Upper lobe of left lung (tissue), 6 donors: ENCODE measurements around the gene SRI. TPM values are rescaled to one million over a fixed set of nuclear protein-coding genes. Genes with fewer than 3 reads are reported as not detected.
"Not testable (repeated sequence)": the region's sequence is repeated elsewhere in the genome, so short reads cannot be mapped to it uniquely, and the experiment has no call there.

ENCODE experiments used
- ATAC-seq, 2 donors: fragments of 200-7000 bp; cut with Tn5 transposase; one replicate each; pipeline ENCODE4 v1.9.1; 2022; ENCODE audit warnings: mild to moderate bottlenecking in 2 of 2, moderate library complexity in 2 of 2; ENCODE audit not compliant: low FRiP score in 2 of 2
- DNase-seq, 2 donors: peaks; one replicate each; pipeline ENCODE4 v3.0.0-alpha.2; 2019 to 2020
- H3K27ac ChIP-seq, 4 donors: fragments of 200-600 bp; sonication (generic); one replicate each; pipeline ENCODE4 v1.5.1; 2016 to 2019
- H3K27me3 ChIP-seq, 4 donors: fragments of 200-600 bp; sonication (generic); one replicate each; pipeline ENCODE4 v1.5.1; 2017 to 2019
- H3K36me3 ChIP-seq, 4 donors: fragments of 200-600 bp; sonication (generic); one replicate each; pipeline ENCODE4 v1.5.1; 2016 to 2019
- H3K4me1 ChIP-seq, 4 donors: fragments of 200-600 bp; sonication (generic); one replicate each; pipeline ENCODE4 v1.5.1; 2018 to 2019
- H3K4me3 ChIP-seq, 4 donors: fragments of 200-600 bp; sonication (generic); one replicate each; pipeline ENCODE4 v1.5.1; 2017 to 2019; ENCODE audit warnings: mild to moderate bottlenecking in 2 of 4, moderate library complexity in 1 of 4
- H3K9me3 ChIP-seq, 4 donors: fragments of 200-600 bp; sonication (generic); one replicate each; pipeline ENCODE4 v1.5.1; 2018 to 2019
- EP300 ChIP-seq, 4 donors: sonication (generic); formaldehyde crosslinking; IDR thresholded peaks; one replicate each; pipeline ENCODE4 v1.5.1; 2017; ENCODE audit warnings: antibody characterized with exemption in 4 of 4, control low read depth in 2 of 4
- POLR2A ChIP-seq, 4 donors: fragments of 450-650 bp; IDR thresholded peaks; one replicate each; pipeline ENCODE4 v1.5.1; 2016 to 2017; ENCODE audit warnings: antibody characterized with exemption in 4 of 4, mild to moderate bottlenecking in 2 of 4
- POLR2AphosphoS5 ChIP-seq, 2 donors: sonication (generic); formaldehyde crosslinking; IDR thresholded peaks; one replicate each; pipeline ENCODE4 v1.5.1; 2017; ENCODE audit warnings: antibody characterized with exemption in 2 of 2
- WGBS, 2 donors: methylation state at CpG; one replicate each; pipeline ENCODE4 v1.1.5; 2017 to 2018; 5-methylcytosine and 5-hydroxymethylcytosine counted together
- total RNA-seq, 6 donors: library from RNA; depleted of rRNA in 4 of 6; stranded (reverse); fragments of >200 nt in 4 of 6; gene quantifications; one replicate each; pipeline versions ENCODE4 v1.1.0 to v1.2.1, GENCODE V29; 2016 to 2021
- TF ChIP-seq, protein P1 (sequence below), 6 experiments: fragments of 450-650 bp in 4 of 6; fragments of 200-600 bp in 2 of 6; sonication (generic) in 2 of 6; IDR thresholded peaks; one replicate each; pipeline ENCODE4 v1.5.1; 2016 to 2019; ENCODE audit warnings: antibody characterized with exemption in 6 of 6
- donor health status: DM: no; HTN: no; CAD: no; lungs with moderate emphysema.
- donor health status: DM: no; HTN: yes; CAD: no; lungs with severe emphysema.

SRI gene
- total RNA-seq, 6 donors from 2014 or later = 20.0 to 120 (median 91.8) TPM

DNA sequence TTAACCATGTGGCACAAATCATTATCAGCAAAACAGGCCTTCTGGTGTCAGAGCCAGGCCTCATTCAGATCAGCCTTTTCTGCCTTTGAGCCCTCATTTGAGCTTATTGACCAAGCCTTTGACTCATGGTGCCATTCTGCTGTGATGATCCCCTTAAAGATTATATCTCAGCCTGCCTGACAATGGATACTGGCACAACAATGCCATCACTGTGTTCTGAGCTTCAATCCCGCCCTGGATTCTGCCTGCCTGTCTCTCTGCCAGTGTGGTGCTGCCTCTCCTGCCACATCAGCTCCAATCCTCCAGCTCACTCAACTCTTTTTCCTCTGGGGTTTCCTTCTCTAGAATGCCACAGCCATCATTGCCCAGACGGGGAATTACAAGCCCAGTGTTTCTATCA, 52.6 kb downstream of the SRI start:
- 85 to 86% methylated on average over 2 of the region's 2 CpGs for WGBS, 2 donors

DNA sequence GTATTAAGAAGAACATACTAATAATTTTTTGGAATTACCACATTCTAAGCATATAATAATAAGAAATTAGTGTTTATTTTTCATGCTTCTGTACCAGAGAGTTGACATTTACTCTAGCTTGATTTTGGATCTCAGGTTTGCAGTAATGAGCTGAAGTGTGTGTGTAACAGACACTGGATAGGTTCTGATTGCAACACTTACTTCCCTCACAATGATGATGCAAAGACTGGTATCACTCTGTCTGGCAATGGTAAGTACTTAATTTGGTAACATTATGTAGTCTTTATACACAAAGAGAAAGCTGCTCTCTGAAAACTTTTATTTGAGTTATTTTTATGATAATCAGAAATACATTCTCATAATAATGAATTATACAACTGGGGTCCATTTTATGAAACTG, 54.1 kb downstream of the SRI start:
- Histone ChIP-seq H3K27me3 (no peaks in the 10 kb centered on the region), H3K4me3 (no peak overlapping the region), H3K4me1 (no peaks in the 10 kb centered on the region), H3K36me3 (no peaks in the 10 kb centered on the region), H3K9me3 (no peaks in the 10 kb centered on the region), H3K27ac (no peak overlapping the region)
- DNase-seq (no peak), ATAC-seq (no peak)
- TF ChIP-seq EP300 (IDR thresholded peaks at IDR 0.05) (no peak), POLR2AphosphoS5 (IDR thresholded peaks at IDR 0.05) (no peak), POLR2A (IDR thresholded peaks at IDR 0.05) (no peak)
- TF ChIP-seq, protein P1, sequence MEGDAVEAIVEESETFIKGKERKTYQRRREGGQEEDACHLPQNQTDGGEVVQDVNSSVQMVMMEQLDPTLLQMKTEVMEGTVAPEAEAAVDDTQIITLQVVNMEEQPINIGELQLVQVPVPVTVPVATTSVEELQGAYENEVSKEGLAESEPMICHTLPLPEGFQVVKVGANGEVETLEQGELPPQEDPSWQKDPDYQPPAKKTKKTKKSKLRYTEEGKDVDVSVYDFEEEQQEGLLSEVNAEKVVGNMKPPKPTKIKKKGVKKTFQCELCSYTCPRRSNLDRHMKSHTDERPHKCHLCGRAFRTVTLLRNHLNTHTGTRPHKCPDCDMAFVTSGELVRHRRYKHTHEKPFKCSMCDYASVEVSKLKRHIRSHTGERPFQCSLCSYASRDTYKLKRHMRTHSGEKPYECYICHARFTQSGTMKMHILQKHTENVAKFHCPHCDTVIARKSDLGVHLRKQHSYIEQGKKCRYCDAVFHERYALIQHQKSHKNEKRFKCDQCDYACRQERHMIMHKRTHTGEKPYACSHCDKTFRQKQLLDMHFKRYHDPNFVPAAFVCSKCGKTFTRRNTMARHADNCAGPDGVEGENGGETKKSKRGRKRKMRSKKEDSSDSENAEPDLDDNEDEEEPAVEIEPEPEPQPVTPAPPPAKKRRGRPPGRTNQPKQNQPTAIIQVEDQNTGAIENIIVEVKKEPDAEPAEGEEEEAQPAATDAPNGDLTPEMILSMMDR (IDR thresholded peaks at IDR 0.05) = no peak

More for the DNA sequence above, 52.6 kb downstream of the SRI start:
- H3K27me3 ChIP-seq = no peaks in the 10 kb centered on the region
- ATAC-seq (no peak), DNase-seq (no peak)
- no peaks in the 10 kb centered on the region for H3K4me1 ChIP-seq
- no peak overlapping the region for H3K4me3 ChIP-seq
- no peak for TF ChIP-seq POLR2AphosphoS5 (IDR thresholded peaks at IDR 0.05)
- TF ChIP-seq, protein P1 (IDR thresholded peaks at IDR 0.05) = no peak
- no peak for TF ChIP-seq EP300 (IDR thresholded peaks at IDR 0.05)
- no peak for TF ChIP-seq POLR2A (IDR thresholded peaks at IDR 0.05)
- no peaks in the 10 kb centered on the region for H3K9me3 ChIP-seq
- H3K36me3 ChIP-seq = no peaks in the 10 kb centered on the region
- no peak overlapping the region for H3K27ac ChIP-seq

DNA sequence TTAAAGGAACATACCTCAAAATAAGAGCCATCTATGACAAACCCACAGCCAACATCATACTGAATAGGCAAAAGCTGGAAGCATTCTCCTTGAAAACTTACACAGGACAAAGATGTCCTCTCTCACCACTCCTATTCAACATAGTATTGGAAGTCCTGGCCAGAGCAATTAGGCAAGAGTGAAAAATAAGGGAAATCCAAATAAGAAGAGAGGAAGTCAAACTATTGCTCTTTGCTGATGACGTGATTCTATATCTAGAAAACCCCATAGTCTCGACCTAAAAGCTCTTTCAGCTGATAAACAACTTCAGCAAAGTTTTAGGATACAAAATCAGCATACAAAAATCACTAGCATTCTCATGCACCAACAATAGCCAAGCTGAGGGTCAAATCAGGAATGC, 60.1 kb downstream of the SRI start:
- not testable (repeated sequence) for ATAC-seq, H3K27ac ChIP-seq, H3K36me3 ChIP-seq, H3K27me3 ChIP-seq, H3K4me3 ChIP-seq, H3K4me1 ChIP-seq, DNase-seq, H3K9me3 ChIP-seq
- 73 to 76% methylated on average over 2 of the region's 2 CpGs for WGBS, 2 donors

GRCh38 chr7:88156356-88156755, 63.5 kb downstream of the SRI start:
- no peaks in the 10 kb centered on the region for H3K9me3 ChIP-seq
- no peak overlapping the region for H3K4me3 ChIP-seq
- no peaks in the 10 kb centered on the region for H3K36me3 ChIP-seq
- H3K27ac ChIP-seq = no peak overlapping the region
- no peak for TF ChIP-seq POLR2A (IDR thresholded peaks at IDR 0.05)
- no peak for TF ChIP-seq POLR2AphosphoS5 (IDR thresholded peaks at IDR 0.05)
- TF ChIP-seq, protein P1 (IDR thresholded peaks at IDR 0.05) = no peak
- TF ChIP-seq EP300 (IDR thresholded peaks at IDR 0.05) = no peak
- no peaks in the 10 kb centered on the region for H3K27me3 ChIP-seq
- 49 to 63% methylated on average over 1 of the region's 1 CpG for WGBS, 2 donors
- DNase-seq (no peak), ATAC-seq (no peak)
- no peaks in the 10 kb centered on the region for H3K4me1 ChIP-seq

DNA sequence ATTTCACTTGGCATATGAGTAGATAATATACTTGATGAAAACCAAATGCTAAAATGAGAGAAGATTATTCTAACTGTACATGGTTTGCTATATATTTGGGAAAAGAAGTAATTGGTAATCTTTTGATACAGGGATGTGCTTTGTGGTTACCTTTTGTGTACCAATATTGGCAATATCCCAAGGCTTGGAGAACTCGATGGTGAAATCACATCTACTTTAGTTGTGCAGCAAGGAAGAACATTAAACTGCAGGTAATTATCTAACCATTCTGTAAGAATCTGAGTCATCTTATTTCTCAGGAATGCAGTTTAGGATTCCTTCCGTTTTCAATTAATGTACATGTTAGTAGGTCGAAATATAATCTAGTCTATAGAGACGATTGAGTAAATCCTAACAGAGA, 64.1 kb downstream of the SRI start:
- TF ChIP-seq POLR2A (IDR thresholded peaks at IDR 0.05) = no peak
- TF ChIP-seq POLR2AphosphoS5 (IDR thresholded peaks at IDR 0.05) = no peak
- no peak for TF ChIP-seq EP300 (IDR thresholded peaks at IDR 0.05)
- ATAC-seq (no peak), DNase-seq (no peak)
- H3K27ac ChIP-seq = no peak overlapping the region
- H3K36me3 ChIP-seq = no peaks in the 10 kb centered on the region
- 90 to 96% methylated on average over 4 of the region's 4 CpGs for WGBS, 2 donors
- H3K4me1 ChIP-seq = no peaks in the 10 kb centered on the region
- no peaks in the 10 kb centered on the region for H3K9me3 ChIP-seq
- no peaks in the 10 kb centered on the region for H3K27me3 ChIP-seq
- H3K4me3 ChIP-seq = no peak overlapping the region

Other genes with a start within 250 kb of the SRI start
- gene STEAP4, start 86.9 kb upstream of the SRI start, total RNA-seq = 10 to 100 TPM; 11.5 to 81.8 (median 54.8) TPM